Measurements from ENCODE around the gene INIP.

GRCh38 chr9:112719241-112719691, 1.3 kb upstream of the INIP start:
- TF ChIP-seq PHF8 (IDR thresholded peaks at IDR 0.05; ENCODE audit: borderline replicate concordance, low read depth) (no peak), POLR2A (IDR thresholded peaks at IDR 0.05; ENCODE audit: low read length) (no peak), CTCF (IDR thresholded peaks at IDR 0.05) (no peak), EP300 (IDR thresholded peaks at IDR 0.05) (no peak), HDAC2 (IDR thresholded peaks at IDR 0.05) (no peak), RNF2 (IDR thresholded peaks at IDR 0.05; ENCODE audit: borderline replicate concordance, low read depth) (no peak), USF2 (IDR thresholded peaks at IDR 0.05) (no peak), HOXB5 (CRISPR knock-in tag; IDR thresholded peaks at IDR 0.05) (no peak), MYC (IDR thresholded peaks at IDR 0.05; ENCODE audit: borderline replicate concordance, low read length) (no peak), JUN (IDR thresholded peaks at IDR 0.05) (no peak), ESRRA (IDR thresholded peaks at IDR 0.05; ENCODE audit: borderline replicate concordance, low read length) (no peak), NR3C1 (IDR thresholded peaks at IDR 0.05) (no peak)
- TF ChIP-seq, protein P1, sequence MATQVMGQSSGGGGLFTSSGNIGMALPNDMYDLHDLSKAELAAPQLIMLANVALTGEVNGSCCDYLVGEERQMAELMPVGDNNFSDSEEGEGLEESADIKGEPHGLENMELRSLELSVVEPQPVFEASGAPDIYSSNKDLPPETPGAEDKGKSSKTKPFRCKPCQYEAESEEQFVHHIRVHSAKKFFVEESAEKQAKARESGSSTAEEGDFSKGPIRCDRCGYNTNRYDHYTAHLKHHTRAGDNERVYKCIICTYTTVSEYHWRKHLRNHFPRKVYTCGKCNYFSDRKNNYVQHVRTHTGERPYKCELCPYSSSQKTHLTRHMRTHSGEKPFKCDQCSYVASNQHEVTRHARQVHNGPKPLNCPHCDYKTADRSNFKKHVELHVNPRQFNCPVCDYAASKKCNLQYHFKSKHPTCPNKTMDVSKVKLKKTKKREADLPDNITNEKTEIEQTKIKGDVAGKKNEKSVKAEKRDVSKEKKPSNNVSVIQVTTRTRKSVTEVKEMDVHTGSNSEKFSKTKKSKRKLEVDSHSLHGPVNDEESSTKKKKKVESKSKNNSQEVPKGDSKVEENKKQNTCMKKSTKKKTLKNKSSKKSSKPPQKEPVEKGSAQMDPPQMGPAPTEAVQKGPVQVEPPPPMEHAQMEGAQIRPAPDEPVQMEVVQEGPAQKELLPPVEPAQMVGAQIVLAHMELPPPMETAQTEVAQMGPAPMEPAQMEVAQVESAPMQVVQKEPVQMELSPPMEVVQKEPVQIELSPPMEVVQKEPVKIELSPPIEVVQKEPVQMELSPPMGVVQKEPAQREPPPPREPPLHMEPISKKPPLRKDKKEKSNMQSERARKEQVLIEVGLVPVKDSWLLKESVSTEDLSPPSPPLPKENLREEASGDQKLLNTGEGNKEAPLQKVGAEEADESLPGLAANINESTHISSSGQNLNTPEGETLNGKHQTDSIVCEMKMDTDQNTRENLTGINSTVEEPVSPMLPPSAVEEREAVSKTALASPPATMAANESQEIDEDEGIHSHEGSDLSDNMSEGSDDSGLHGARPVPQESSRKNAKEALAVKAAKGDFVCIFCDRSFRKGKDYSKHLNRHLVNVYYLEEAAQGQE (IDR thresholded peaks at IDR 0.05) = no peak
- TF ChIP-seq, protein P2, sequence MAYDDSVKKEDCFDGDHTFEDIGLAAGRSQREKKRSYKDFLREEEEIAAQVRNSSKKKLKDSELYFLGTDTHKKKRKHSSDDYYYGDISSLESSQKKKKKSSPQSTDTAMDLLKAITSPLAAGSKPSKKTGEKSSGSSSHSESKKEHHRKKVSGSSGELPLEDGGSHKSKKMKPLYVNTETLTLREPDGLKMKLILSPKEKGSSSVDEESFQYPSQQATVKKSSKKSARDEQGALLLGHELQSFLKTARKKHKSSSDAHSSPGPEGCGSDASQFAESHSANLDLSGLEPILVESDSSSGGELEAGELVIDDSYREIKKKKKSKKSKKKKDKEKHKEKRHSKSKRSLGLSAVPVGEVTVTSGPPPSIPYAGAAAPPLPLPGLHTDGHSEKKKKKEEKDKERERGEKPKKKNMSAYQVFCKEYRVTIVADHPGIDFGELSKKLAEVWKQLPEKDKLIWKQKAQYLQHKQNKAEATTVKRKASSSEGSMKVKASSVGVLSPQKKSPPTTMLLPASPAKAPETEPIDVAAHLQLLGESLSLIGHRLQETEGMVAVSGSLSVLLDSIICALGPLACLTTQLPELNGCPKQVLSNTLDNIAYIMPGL (CRISPR knock-in tag; IDR thresholded peaks at IDR 0.05; ENCODE audit: borderline replicate concordance) = no peak
